ENCODE measurements around the gene ZNF93. TPM values are rescaled to one million over a fixed set of nuclear protein-coding genes. Genes with fewer than 3 reads are reported as not detected.
"Not testable (repeated sequence)": the region's sequence is repeated elsewhere in the genome, so short reads cannot be mapped to it uniquely, and the experiment has no call there.

ZNF93 gene
- total and polyA plus RNA-seq, 11 donors, result 1.0 to 4.6 (median 2.3) TPM

DNA sequence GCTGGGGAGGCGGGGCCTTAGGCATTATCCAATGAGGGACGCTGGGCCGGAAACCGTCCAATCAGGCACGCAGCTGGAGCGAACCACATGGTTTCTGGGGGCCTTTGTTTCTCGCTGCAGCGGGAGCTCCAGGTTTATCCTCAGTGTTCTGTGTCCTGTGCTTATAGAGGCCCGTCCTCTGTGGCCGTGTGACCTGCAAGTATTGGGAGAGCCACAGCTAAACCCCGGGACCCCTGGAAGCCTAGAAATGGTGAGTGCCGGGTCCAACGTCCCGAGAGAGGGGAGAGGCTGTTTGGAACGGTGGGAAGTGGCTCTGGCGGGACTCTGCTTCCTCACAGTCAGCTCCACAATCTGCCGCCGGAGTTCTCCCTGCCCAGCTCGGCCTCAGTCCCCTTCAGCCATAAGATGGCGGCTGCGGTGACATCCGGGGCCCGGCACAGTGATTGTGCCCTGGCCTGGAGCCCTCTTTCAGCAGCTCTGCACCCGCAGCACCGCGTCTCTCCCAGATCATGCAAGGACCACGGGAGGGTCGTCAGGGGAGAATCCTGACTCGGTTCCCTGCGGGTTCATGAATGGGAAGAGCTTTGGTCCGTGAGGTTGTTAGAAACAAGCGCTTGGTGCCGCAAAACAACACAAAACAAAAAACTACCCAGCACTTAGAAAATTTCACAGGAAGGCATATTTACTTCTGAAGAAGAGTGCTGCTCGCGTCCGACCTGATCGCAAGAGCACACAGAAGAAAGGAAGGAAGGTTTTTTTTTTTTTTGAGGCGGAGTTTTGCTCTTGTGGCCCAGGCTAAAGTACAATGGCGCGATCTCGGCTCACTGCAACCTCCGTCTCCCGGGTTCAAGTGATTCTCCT is 34.8 kb upstream of the ZNF93 start, which contains the start of gene ZNF253:
ZNF253 (plus strand) TSS at position 133 of the 861 bp plus-strand sequence; CDS start at position 248, 115 bp downstream.
- DNase-seq, result peak; percentile 97 to 99 (median 98)
- peaks cover 0 to 13% (median 0%) of the 10 kb centered on the region in 12 donors for H3K9me3 ChIP-seq
- H3K4me3 ChIP-seq, result peak within 1 kb of the TSS; percentile 53 to 93 (median 84)
- intact Hi-C loops (cut with DNase I), result loop anchor here in 5 of 10 donors (1.0 to 5.0 kb wide), 7 partner anchors 34 to 199 kb away; partner anchors contain the start of genes ZNF506 (in 3 of the 5), ZNF93 (in 3 of the 5) and ZNF101 (in 1 of the 5)
- H3K27ac ChIP-seq, result peak within 1 kb of the TSS; percentile 80 to 97 (median 94)
- H3K36me3 ChIP-seq, result no peaks in the 10 kb centered on the region
- WGBS, 4 donors, result 0 to 1% (median 0%) methylated on average over 30 to 43 of the region's 43 CpGs
- H3K27me3 ChIP-seq, result peaks cover 0 to 2% (median 0%) of the 10 kb centered on the region in 9 donors
- peak; percentile 99 to 100 (median 99) for ATAC-seq
- no peak for TF ChIP-seq CTCF (IDR thresholded peaks at IDR 0.05)
- TF ChIP-seq POLR2A (IDR thresholded peaks at IDR 0.05), result peak; percentile 74 to 95
- H3K4me1 ChIP-seq, result peaks cover 0 to 42% (median 26%) of the 10 kb centered on the region in 12 donors

- H3K27ac ChIP-seq, result peak overlapping the region; percentile 80 to 97 (median 94)
- no peak for DNase-seq
- intact Hi-C loops (cut with DNase I), result loop anchor here in 5 of 10 donors (2.0 to 5.0 kb wide), 5 partner anchors 36 to 199 kb away; partner anchors contain the start of genes ZNF506 (in 3 of the 5), ZNF93 (in 2 of the 5) and ZNF101 (in 1 of the 5)
- H3K4me3 ChIP-seq, result peak overlapping the region; percentile 53 to 93 (median 84)
- TF ChIP-seq POLR2A (IDR thresholded peaks at IDR 0.05) (no peak), CTCF (IDR thresholded peaks at IDR 0.05) (no peak)
- 1 to 3% (median 2%) methylated on average over 23 of the region's 23 CpGs for WGBS, 4 donors
- no peaks in the 10 kb centered on the region for H3K36me3 ChIP-seq
- peaks cover 0 to 50% (median 29%) of the 10 kb centered on the region in 12 donors for H3K4me1 ChIP-seq
- no peaks in the 10 kb centered on the region for H3K27me3 ChIP-seq
- H3K9me3 ChIP-seq, result peaks cover 0 to 19% (median 0%) of the 10 kb centered on the region in 12 donors
- no peak for ATAC-seq
These were observed 34.0 kb upstream of the ZNF93 start for GRCh38 chr19:19866611-19867248.

DNA sequence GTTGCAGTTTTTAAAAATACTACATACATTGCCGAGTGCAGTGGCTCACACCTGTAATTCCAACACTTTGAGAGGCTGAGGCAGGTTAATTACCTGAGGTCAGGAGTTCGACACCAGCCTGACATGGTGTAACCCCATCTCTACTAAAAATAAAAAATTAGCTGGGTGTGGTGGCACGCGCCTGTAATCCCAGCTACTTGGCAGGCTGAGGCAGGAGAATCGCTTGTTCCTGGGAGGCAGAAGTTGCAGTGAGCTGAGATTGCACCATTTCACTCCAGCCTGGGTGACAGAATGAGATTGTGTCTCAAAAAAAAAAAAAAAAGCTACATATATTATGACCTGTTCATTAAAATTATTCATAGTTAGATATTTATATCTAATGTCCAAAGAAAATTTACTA is 30.7 kb upstream of the ZNF93 start:
- DNase-seq; ATAC-seq; H3K27me3 ChIP-seq; intact Hi-C loops (cut with DNase I); H3K4me3 ChIP-seq: not testable (repeated sequence)
- Histone ChIP-seq H3K9me3 (peaks cover 0 to 43% (median 0%) of the 10 kb centered on the region in 12 donors), H3K27ac (peak overlapping the region in 1 of 12 donors; percentile 17), H3K4me1 (peaks cover 0 to 61% (median 32%) of the 10 kb centered on the region in 12 donors), H3K36me3 (peaks cover 0 to 16% (median 6%) of the 10 kb centered on the region in 9 donors)
- 67 to 85% (median 77%) methylated on average over 5 of the region's 5 CpGs for WGBS, 4 donors

DNA sequence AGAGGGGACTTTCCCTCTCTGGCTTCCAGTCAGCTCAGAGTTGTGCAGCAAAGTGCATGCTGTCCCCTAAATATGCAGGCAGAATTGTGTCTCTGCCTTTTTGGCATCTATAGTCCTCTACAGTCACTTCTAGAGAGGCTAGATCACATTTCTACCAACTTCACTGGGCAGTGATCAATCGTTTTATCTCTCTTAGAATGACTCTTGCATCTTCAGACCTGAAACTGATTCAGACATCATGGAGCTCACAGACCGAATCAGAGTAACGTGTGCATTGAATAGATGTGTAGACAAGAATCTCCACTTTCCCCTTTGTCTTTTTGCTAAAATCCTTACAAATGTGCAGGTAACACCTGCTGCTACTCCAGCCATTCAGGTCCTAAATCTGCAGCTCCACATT is 28.8 kb upstream of the ZNF93 start:
- peaks cover 0 to 16% (median 6%) of the 10 kb centered on the region in 9 donors for H3K36me3 ChIP-seq
- peaks cover 0 to 43% (median 0%) of the 10 kb centered on the region in 12 donors for H3K9me3 ChIP-seq
- no peak overlapping the region for H3K27ac ChIP-seq
- no peak for DNase-seq
- WGBS, 4 donors, result 54 to 74% (median 69%) methylated on average over 3 of the region's 3 CpGs
- no peaks in the 10 kb centered on the region for H3K27me3 ChIP-seq
- TF ChIP-seq POLR2A (IDR thresholded peaks at IDR 0.05), result no peak
- TF ChIP-seq CTCF (IDR thresholded peaks at IDR 0.05), result no peak
- H3K4me1 ChIP-seq, result peaks cover 0 to 65% (median 36%) of the 10 kb centered on the region in 12 donors
- intact Hi-C loops (cut with DNase I), result no loop called here
- ATAC-seq, result no peak
- no peak overlapping the region for H3K4me3 ChIP-seq

All from heart left ventricle (tissue), 16 donors.